T-cell (primary cell): ENCODE results near the gene SRRM4. TPM values are rescaled to one million over a fixed set of nuclear protein-coding genes. Genes with fewer than 3 reads are reported as not detected.
"Not testable (repeated sequence)": the region's sequence is repeated elsewhere in the genome, so short reads cannot be mapped to it uniquely, and the experiment has no call there.

ENCODE experiments used
- ATAC-seq, 4 experiments: fragments of 200-7000 bp in 3 of 4; fragments of 150-1000 bp in 1 of 4; cut with Tn5 transposase; replicated peaks in 1 of 4; 1 replicate in 3 of 4; 2 replicates in 1 of 4; pipeline ENCODE4 v1.10.0; 2021; ENCODE audit warnings: moderate library complexity in 3 of 4, mild to moderate bottlenecking in 2 of 4, moderate number of reproducible peaks in 1 of 4
- CTCF ChIA-PET, 2 donors: fragments of 300-600 bp; sonication (Branson Sonifier 250); formaldehyde crosslinking; loops; one replicate each; lab custom pipeline; 2022; ENCODE audit warnings: antibody characterized with exemption in 2 of 2; lab: Charles Lee
- POLR2A ChIA-PET, 2 donors: fragments of 300-600 bp; sonication (Branson Sonifier 250); formaldehyde crosslinking; loops; one replicate each; lab custom pipeline; 2022; ENCODE audit warnings: antibody characterized with exemption in 2 of 2; lab: Charles Lee
- DNase-seq, 35 experiments: peaks; one replicate each; pipeline versions ENCODE4 v3.0.0 to v3.0.0-alpha.2; 2013 to 2023
- H3K27ac ChIP-seq: one replicate; pipeline ENCODE4 v1.5.1; 2013; ENCODE audit warnings: low read length
- H3K27me3 ChIP-seq, 2 experiments: replicated peaks in 1 of 2; 1 replicate in 1 of 2; 2 replicates in 1 of 2; pipeline versions ENCODE4 v1.6.1 to v1.7.0; 2013; ENCODE audit warnings: low read length in 1 of 2, mixed read lengths in 1 of 2; ENCODE audit not compliant: control insufficient read depth in 2 of 2, insufficient read depth in 2 of 2; ENCODE audit errors: extremely low read depth in 1 of 2
- H3K36me3 ChIP-seq, 2 donors: 1 replicate in 1 of 2; 2 replicates in 1 of 2; pipeline versions ENCODE4 v1.6.1 to v1.7.0; 2013; ENCODE audit warnings: low read length in 1 of 2; ENCODE audit not compliant: control insufficient read depth in 2 of 2, insufficient read depth in 1 of 2; ENCODE audit errors: extremely low read depth in 1 of 2
- H3K4me1 ChIP-seq, 2 experiments: 1 replicate in 1 of 2; 2 replicates in 1 of 2; pipeline versions ENCODE4 v1.6.1 to v1.7.0; 2013; ENCODE audit warnings: low read length in 2 of 2, mixed read lengths in 1 of 2; ENCODE audit not compliant: insufficient read depth in 2 of 2, control insufficient read depth in 1 of 2; ENCODE audit errors: extremely low read depth in 1 of 2
- H3K4me3 ChIP-seq, 2 donors: 1 replicate in 1 of 2; 2 replicates in 1 of 2; pipeline versions ENCODE4 v1.5.1 to v1.7.0; 2013; ENCODE audit warnings: mild to moderate bottlenecking in 2 of 2, low read length in 1 of 2, moderate library complexity in 1 of 2; ENCODE audit not compliant: control insufficient read depth in 1 of 2; ENCODE audit errors: extremely low read depth in 1 of 2
- H3K9me3 ChIP-seq: 2 replicates; pipeline ENCODE4 v1.7.0; 2013
- H3K27ac Mint-ChIP-seq, 2 donors: one replicate each; pipeline ENCODE4 v1.8.0; 2020 to 2021; ENCODE audit warnings: mild to moderate bottlenecking in 2 of 2, mixed read lengths in 2 of 2
- H3K27me3 Mint-ChIP-seq, 2 donors: one replicate each; pipeline ENCODE4 v1.8.0; 2021 to 2022; ENCODE audit warnings: mixed read lengths in 2 of 2
- H3K36me3 Mint-ChIP-seq: one replicate; pipeline ENCODE4 v1.8.0; 2021; ENCODE audit warnings: mixed read lengths
- H3K4me1 Mint-ChIP-seq, 3 donors: one replicate each; pipeline ENCODE4 v1.8.0; 2020 to 2022; ENCODE audit warnings: mixed read lengths in 3 of 3, mild to moderate bottlenecking in 1 of 3
- H3K4me3 Mint-ChIP-seq, 3 donors: one replicate each; pipeline ENCODE4 v1.8.0; 2020 to 2022; ENCODE audit warnings: mild to moderate bottlenecking in 3 of 3, mixed read lengths in 3 of 3, moderate library complexity in 3 of 3
- H3K9me3 Mint-ChIP-seq, 3 donors: one replicate each; pipeline ENCODE4 v1.8.0; 2020 to 2022; ENCODE audit warnings: mixed read lengths in 3 of 3
- WGBS: methylation state at CpG from one replicate; pipeline ENCODE4 v1.1.5; 2013; ENCODE audit warnings: missing lambda C conversion rate; ENCODE audit not compliant: insufficient coverage; 5-methylcytosine and 5-hydroxymethylcytosine counted together
- total RNA-seq, 35 experiments: library from RNA in 6 of 35; stranded (reverse) in 6 of 35; fragments of 120-200 nt in 1 of 35; gene quantifications; one replicate each; pipeline versions ENCODE4 v1.2.1 to v1.2.4 and lab custom pipeline; 2013 to 2026

Gene SRRM4
- total RNA-seq, 5 donors from 2014 or later (not counting 1 experiment from before 2014, with no cell fraction given) = not detected

- DNase-seq = no peak
- Mint-ChIP-seq H3K27me3 (peaks cover 0 to 3% of the 10 kb centered on the region in 2 donors), H3K27ac (no peak overlapping the region), H3K9me3 (peaks cover 14 to 32% (median 17%) of the 10 kb centered on the region in 3 donors), H3K36me3 (no peaks in the 10 kb centered on the region), H3K4me3 (no peak overlapping the region), H3K4me1 (no peaks in the 10 kb centered on the region)
- no peaks in the 10 kb centered on the region for H3K36me3 ChIP-seq
- peaks cover 0 to 6% of the 10 kb centered on the region in 2 experiments for H3K27me3 ChIP-seq
- no peak overlapping the region for H3K4me3 ChIP-seq
- ATAC-seq = no peak
- H3K9me3 ChIP-seq = no peaks in the 10 kb centered on the region
- POLR2A ChIA-PET = no interaction called here
- WGBS = 29% methylated on average over 1 of the region's 3 CpGs
- H3K27ac ChIP-seq = no peak overlapping the region
- CTCF ChIA-PET = no interaction called here
- H3K4me1 ChIP-seq = no peaks in the 10 kb centered on the region
These were observed 119.6 kb downstream of the SRRM4 start for GRCh38 chr12:119100933-119101332.

- no peak overlapping the region for H3K4me3 Mint-ChIP-seq
- H3K36me3 Mint-ChIP-seq = no peaks in the 10 kb centered on the region
- ChIA-PET CTCF (no interaction called here), POLR2A (no interaction called here)
- 40% methylated on average over 1 of the region's 4 CpGs for WGBS
- peaks cover 0 to 2% of the 10 kb centered on the region in 2 experiments for H3K27me3 ChIP-seq
- H3K4me1 Mint-ChIP-seq = no peaks in the 10 kb centered on the region
- peaks cover 0 to 3% of the 10 kb centered on the region in 2 donors for H3K27me3 Mint-ChIP-seq
- no peak overlapping the region for H3K27ac Mint-ChIP-seq
- H3K36me3 ChIP-seq = no peaks in the 10 kb centered on the region
- no peak for ATAC-seq
- H3K9me3 Mint-ChIP-seq = peaks cover 14 to 32% (median 17%) of the 10 kb centered on the region in 3 donors
- DNase-seq = no peak
- no peak overlapping the region for H3K27ac ChIP-seq
- H3K4me1 ChIP-seq = no peaks in the 10 kb centered on the region
- H3K9me3 ChIP-seq = no peaks in the 10 kb centered on the region
- H3K4me3 ChIP-seq = no peak overlapping the region
These were observed 120.9 kb downstream of the SRRM4 start for GRCh38 chr12:119102274-119102673.

GRCh38 chr12:119102714-119103113 is 121.4 kb downstream of the SRRM4 start:
- ATAC-seq (no peak), DNase-seq (no peak)
- no peaks in the 10 kb centered on the region for H3K9me3 ChIP-seq
- H3K27me3 ChIP-seq = peaks cover 0 to 2% of the 10 kb centered on the region in 2 experiments
- no peak overlapping the region for H3K4me3 ChIP-seq
- Mint-ChIP-seq H3K4me1 (no peaks in the 10 kb centered on the region), H3K4me3 (no peak overlapping the region), H3K27me3 (peaks cover 0 to under 1% of the 10 kb centered on the region in 2 donors), H3K27ac (no peak overlapping the region), H3K36me3 (no peaks in the 10 kb centered on the region), H3K9me3 (peaks cover 10 to 29% (median 17%) of the 10 kb centered on the region in 3 donors)
- WGBS = 78% methylated on average over 1 of the region's 1 CpG
- ChIA-PET CTCF (no interaction called here), POLR2A (no interaction called here)
- no peaks in the 10 kb centered on the region for H3K4me1 ChIP-seq
- H3K36me3 ChIP-seq = no peaks in the 10 kb centered on the region
- no peak overlapping the region for H3K27ac ChIP-seq

GRCh38 chr12:119104969-119105368 is 123.6 kb downstream of the SRRM4 start:
- H3K9me3 ChIP-seq, ATAC-seq, H3K4me1 Mint-ChIP-seq, H3K27ac ChIP-seq, H3K27ac Mint-ChIP-seq, H3K4me3 Mint-ChIP-seq, H3K36me3 ChIP-seq, H3K27me3 ChIP-seq, POLR2A ChIA-PET, H3K4me1 ChIP-seq, CTCF ChIA-PET, DNase-seq, H3K27me3 Mint-ChIP-seq, H3K36me3 Mint-ChIP-seq, H3K4me3 ChIP-seq: not testable (repeated sequence)
- no CpG with 5 or more reads among the region's 4 CpGs for WGBS
- peaks cover 4 to 10% (median 8%) of the 10 kb centered on the region in 3 donors for H3K9me3 Mint-ChIP-seq

GRCh38 chr12:119113496-119113986 is 132.2 kb downstream of the SRRM4 start:
- no CpG with 5 or more reads among the region's 9 CpGs for WGBS
- H3K4me1 Mint-ChIP-seq = no peaks in the 10 kb centered on the region
- ChIA-PET CTCF (no interaction called here), POLR2A (no interaction called here)
- peaks cover 0 to 8% (median 2%) of the 10 kb centered on the region in 3 donors for H3K9me3 Mint-ChIP-seq
- H3K4me3 ChIP-seq = no peak overlapping the region
- H3K4me3 Mint-ChIP-seq = no peak overlapping the region
- DNase-seq (no peak), ATAC-seq (no peak)
- H3K9me3 ChIP-seq = no peaks in the 10 kb centered on the region
- no peak overlapping the region for H3K27ac ChIP-seq
- H3K36me3 ChIP-seq = no peaks in the 10 kb centered on the region
- no peaks in the 10 kb centered on the region for H3K36me3 Mint-ChIP-seq
- no peak overlapping the region for H3K27ac Mint-ChIP-seq
- no peaks in the 10 kb centered on the region for H3K27me3 ChIP-seq
- peaks cover 3% of the 10 kb centered on the region in 2 donors for H3K27me3 Mint-ChIP-seq
- no peaks in the 10 kb centered on the region for H3K4me1 ChIP-seq

GRCh38 chr12:119114294-119114693 is 133.0 kb downstream of the SRRM4 start:
- no peak overlapping the region for H3K4me3 ChIP-seq
- WGBS = no CpG with 5 or more reads among the region's 3 CpGs
- H3K4me1 Mint-ChIP-seq = no peaks in the 10 kb centered on the region
- CTCF ChIA-PET = interaction anchor here in 1 of 2 donors (0.7 kb wide), 1 partner anchor 531 kb away, joined by 5 read pairs; no protein-coding TSS in a partner anchor
- no peaks in the 10 kb centered on the region for H3K36me3 Mint-ChIP-seq
- H3K4me1 ChIP-seq = no peaks in the 10 kb centered on the region
- peaks cover 0 to 7% (median 0%) of the 10 kb centered on the region in 3 donors for H3K9me3 Mint-ChIP-seq
- H3K9me3 ChIP-seq = no peaks in the 10 kb centered on the region
- DNase-seq (no peak), ATAC-seq (no peak)
- POLR2A ChIA-PET = no interaction called here
- H3K27ac ChIP-seq = no peak overlapping the region
- H3K27me3 ChIP-seq = no peaks in the 10 kb centered on the region
- H3K4me3 Mint-ChIP-seq = no peak overlapping the region
- H3K27ac Mint-ChIP-seq = no peak overlapping the region
- peaks cover 3% of the 10 kb centered on the region in 2 donors for H3K27me3 Mint-ChIP-seq
- no peaks in the 10 kb centered on the region for H3K36me3 ChIP-seq
